SK-N-SH treated with all-trans-retinoic acid at 6 μM for 48 hours (cell line): ENCODE results near the gene CEP63.

Experiments used
- ATAC-seq: fragments of 200-7000 bp; cut with Tn5 transposase; 3 replicates; pipeline ENCODE4 v1.9.1; 2020; ENCODE audit warnings: mild to moderate bottlenecking, moderate library complexity
- ARNTL ChIP-seq: fragments of 450-650 bp; formaldehyde crosslinking; IDR thresholded peaks from 2 replicates; pipeline ENCODE4 v1.5.0; 2020; ENCODE audit warnings: low read depth, mild to moderate bottlenecking, moderate library complexity, borderline replicate concordance
- BACH2 ChIP-seq: fragments of 250-450 bp; sonication (Bioruptor Pico); IDR thresholded peaks from 2 replicates; pipeline ENCODE4 v1.9.0; 2021; ENCODE audit warnings: mild to moderate bottlenecking, borderline replicate concordance
- CSDC2 ChIP-seq: fragments of 250-450 bp; sonication (Bioruptor Pico); IDR thresholded peaks from 2 replicates; pipeline ENCODE4 v1.5.0; 2020; ENCODE audit warnings: mild to moderate bottlenecking, moderate library complexity
- ESRRG ChIP-seq: fragments of 250-450 bp; sonication (Bioruptor Pico); IDR thresholded peaks from 2 replicates; pipeline ENCODE4 v1.6.1; 2021; ENCODE audit warnings: mild to moderate bottlenecking
- GLIS3 ChIP-seq: fragments of 250-450 bp; sonication (Bioruptor Pico); IDR thresholded peaks from 2 replicates; pipeline ENCODE4 v1.5.0; 2020; ENCODE audit warnings: mild to moderate bottlenecking, moderate library complexity
- OSR1 ChIP-seq: fragments of 250-450 bp; sonication (Bioruptor Pico); IDR thresholded peaks from 2 replicates; pipeline ENCODE4 v1.8.0; 2022; ENCODE audit warnings: moderate library complexity, mild to moderate bottlenecking, inconsistent platforms
- PPARA ChIP-seq: fragments of 250-450 bp; sonication (Bioruptor Pico); IDR thresholded peaks from 2 replicates; pipeline ENCODE4 v1.5.0; 2020; ENCODE audit warnings: mild to moderate bottlenecking, borderline replicate concordance
- RARB ChIP-seq: fragments of 250-450 bp; sonication (Bioruptor Pico); IDR thresholded peaks from 2 replicates; pipeline ENCODE4 v1.8.0; 2021; ENCODE audit warnings: mild to moderate bottlenecking, moderate library complexity
- SNAI2 ChIP-seq: fragments of 250-450 bp; sonication (Bioruptor Pico); IDR thresholded peaks from 2 replicates; pipeline ENCODE4 v1.5.0; 2020; ENCODE audit warnings: mild to moderate bottlenecking, moderate library complexity
- TCF4 ChIP-seq: fragments of 250-450 bp; sonication (Bioruptor Pico); IDR thresholded peaks from 2 replicates; pipeline ENCODE4 v1.8.0; 2021; ENCODE audit warnings: mild to moderate bottlenecking, moderate library complexity, borderline replicate concordance
- TOX ChIP-seq: fragments of 250-450 bp; sonication (Bioruptor Pico); IDR thresholded peaks from 2 replicates; pipeline ENCODE4 v1.8.0; 2021; ENCODE audit warnings: mild to moderate bottlenecking, moderate library complexity, borderline replicate concordance
- ZC3H10 ChIP-seq: fragments of 250-450 bp; sonication (Bioruptor Pico); IDR thresholded peaks from 2 replicates; pipeline ENCODE4 v1.5.1; 2021; ENCODE audit warnings: mild to moderate bottlenecking, moderate library complexity
- ZFP3 ChIP-seq: fragments of 250-450 bp; sonication (Bioruptor Pico); IDR thresholded peaks from 2 replicates; pipeline ENCODE4 v1.5.0; 2020; ENCODE audit warnings: mild to moderate bottlenecking, moderate library complexity
- ZFP30 ChIP-seq: fragments of 450-650 bp; formaldehyde crosslinking; IDR thresholded peaks from 2 replicates; pipeline ENCODE4 v1.5.0; 2022; ENCODE audit warnings: mild to moderate bottlenecking, moderate library complexity
- ZNF565 ChIP-seq: fragments of 450-650 bp; formaldehyde crosslinking; conservative IDR thresholded peaks from 2 replicates; pipeline ENCODE4 v1.5.0; 2020; ENCODE audit warnings: low read depth, mild to moderate bottlenecking, moderate library complexity
- ZNF70 ChIP-seq: fragments of 450-650 bp; formaldehyde crosslinking; IDR thresholded peaks from 2 replicates; pipeline ENCODE4 v1.5.0; 2020; ENCODE audit warnings: mild to moderate bottlenecking, moderate library complexity
- ZNF8 ChIP-seq: fragments of 450-650 bp; formaldehyde crosslinking; IDR thresholded peaks from 2 replicates; pipeline ENCODE4 v1.5.0; 2020; ENCODE audit warnings: mild to moderate bottlenecking, moderate library complexity
- TF ChIP-seq, protein P1 (sequence below): fragments of 250-450 bp; sonication (Bioruptor Pico); IDR thresholded peaks from 2 replicates; pipeline ENCODE4 v1.8.0; 2021; ENCODE audit warnings: low read depth, mild to moderate bottlenecking, moderate library complexity, borderline replicate concordance
- TF ChIP-seq, protein P2 (sequence below): fragments of 250-450 bp; sonication (Bioruptor Pico); IDR thresholded peaks from 2 replicates; pipeline ENCODE4 v1.5.1; 2021; ENCODE audit warnings: mild to moderate bottlenecking, moderate library complexity
- TF ChIP-seq, protein P3 (sequence below): fragments of 250-450 bp; sonication (Bioruptor Pico); IDR thresholded peaks from 2 replicates; pipeline ENCODE4 v1.5.1; 2020; ENCODE audit warnings: low read depth, mild to moderate bottlenecking, moderate library complexity
- TF ChIP-seq, protein P4 (sequence below): fragments of 250-450 bp; sonication (Bioruptor Pico); IDR thresholded peaks from 2 replicates; pipeline ENCODE4 v1.5.0; 2020; ENCODE audit warnings: mild to moderate bottlenecking, moderate library complexity

CEP63 gene

DNA sequence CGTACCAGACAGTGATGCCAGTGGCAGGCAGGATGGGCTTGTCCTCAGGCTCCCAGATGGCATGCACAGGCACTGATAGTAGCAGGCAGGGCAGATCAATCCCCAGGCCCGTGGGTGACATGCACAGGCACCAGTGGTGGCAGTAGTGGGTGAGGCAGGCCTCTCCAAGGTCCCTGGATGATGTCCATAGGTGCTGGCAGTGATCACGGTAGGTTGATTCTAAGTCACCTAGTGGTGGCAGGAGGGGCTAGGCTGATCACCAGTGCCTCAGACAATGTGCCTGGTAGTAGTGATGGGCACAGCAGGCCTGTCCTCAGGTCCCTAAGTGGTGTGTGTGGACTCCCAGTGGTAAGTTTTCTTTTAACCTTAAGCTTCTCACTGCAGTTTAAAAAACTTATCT is 19.6 kb downstream of the CEP63 start:
- ATAC-seq = no peak

DNA sequence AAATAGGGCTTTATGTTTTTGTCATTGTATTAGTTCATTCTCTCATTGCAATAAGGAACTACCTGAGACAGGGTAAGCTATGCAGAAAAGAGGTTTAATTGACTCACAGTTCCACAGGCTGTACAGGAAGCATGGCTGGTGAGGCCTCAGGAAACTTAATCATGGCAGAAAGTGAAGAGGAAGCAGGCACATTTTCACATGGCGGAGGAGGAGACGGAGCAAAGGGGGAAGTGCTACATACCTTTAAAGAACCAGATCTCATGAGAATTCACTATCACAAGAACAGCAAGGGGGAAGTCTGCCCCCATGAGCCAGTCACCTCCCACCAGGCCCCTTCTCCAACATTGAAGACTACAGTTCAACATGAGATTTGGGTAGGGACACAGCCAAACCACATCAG is 25.6 kb downstream of the CEP63 start:
- TF ChIP-seq TOX (CRISPR knock-in tag) = no peak
- TF ChIP-seq ZFP3 = no peak
- no peak for TF ChIP-seq RARB (CRISPR knock-in tag)
- TF ChIP-seq ZNF70 (CRISPR knock-in tag) = no peak
- no peak for TF ChIP-seq ZNF565 (CRISPR knock-in tag)
- TF ChIP-seq TCF4 (CRISPR knock-in tag) = no peak
- TF ChIP-seq ZC3H10 = no peak
- no peak for TF ChIP-seq BACH2 (CRISPR knock-in tag)
- TF ChIP-seq ARNTL (CRISPR knock-in tag) = no peak
- no peak for TF ChIP-seq SNAI2
- no peak for TF ChIP-seq ZFP30 (CRISPR knock-in tag)
- TF ChIP-seq, protein P1, sequence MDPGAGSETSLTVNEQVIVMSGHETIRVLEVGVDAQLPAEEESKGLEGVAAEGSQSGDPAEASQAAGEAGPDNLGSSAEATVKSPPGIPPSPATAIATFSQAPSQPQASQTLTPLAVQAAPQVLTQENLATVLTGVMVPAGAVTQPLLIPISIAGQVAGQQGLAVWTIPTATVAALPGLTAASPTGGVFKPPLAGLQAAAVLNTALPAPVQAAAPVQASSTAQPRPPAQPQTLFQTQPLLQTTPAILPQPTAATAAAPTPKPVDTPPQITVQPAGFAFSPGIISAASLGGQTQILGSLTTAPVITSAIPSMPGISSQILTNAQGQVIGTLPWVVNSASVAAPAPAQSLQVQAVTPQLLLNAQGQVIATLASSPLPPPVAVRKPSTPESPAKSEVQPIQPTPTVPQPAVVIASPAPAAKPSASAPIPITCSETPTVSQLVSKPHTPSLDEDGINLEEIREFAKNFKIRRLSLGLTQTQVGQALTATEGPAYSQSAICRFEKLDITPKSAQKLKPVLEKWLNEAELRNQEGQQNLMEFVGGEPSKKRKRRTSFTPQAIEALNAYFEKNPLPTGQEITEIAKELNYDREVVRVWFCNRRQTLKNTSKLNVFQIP = no peak
- TF ChIP-seq, protein P2, sequence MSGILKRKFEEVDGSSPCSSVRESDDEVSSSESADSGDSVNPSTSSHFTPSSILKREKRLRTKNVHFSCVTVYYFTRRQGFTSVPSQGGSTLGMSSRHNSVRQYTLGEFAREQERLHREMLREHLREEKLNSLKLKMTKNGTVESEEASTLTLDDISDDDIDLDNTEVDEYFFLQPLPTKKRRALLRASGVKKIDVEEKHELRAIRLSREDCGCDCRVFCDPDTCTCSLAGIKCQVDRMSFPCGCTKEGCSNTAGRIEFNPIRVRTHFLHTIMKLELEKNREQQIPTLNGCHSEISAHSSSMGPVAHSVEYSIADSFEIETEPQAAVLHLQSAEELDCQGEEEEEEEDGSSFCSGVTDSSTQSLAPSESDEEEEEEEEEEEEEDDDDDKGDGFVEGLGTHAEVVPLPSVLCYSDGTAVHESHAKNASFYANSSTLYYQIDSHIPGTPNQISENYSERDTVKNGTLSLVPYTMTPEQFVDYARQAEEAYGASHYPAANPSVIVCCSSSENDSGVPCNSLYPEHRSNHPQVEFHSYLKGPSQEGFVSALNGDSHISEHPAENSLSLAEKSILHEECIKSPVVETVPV (CRISPR knock-in tag) = no peak
- ATAC-seq = no peak

More for the DNA sequence above, 19.6 kb downstream of the CEP63 start:
- TF ChIP-seq TOX (CRISPR knock-in tag) = no peak
- TF ChIP-seq, protein P3, sequence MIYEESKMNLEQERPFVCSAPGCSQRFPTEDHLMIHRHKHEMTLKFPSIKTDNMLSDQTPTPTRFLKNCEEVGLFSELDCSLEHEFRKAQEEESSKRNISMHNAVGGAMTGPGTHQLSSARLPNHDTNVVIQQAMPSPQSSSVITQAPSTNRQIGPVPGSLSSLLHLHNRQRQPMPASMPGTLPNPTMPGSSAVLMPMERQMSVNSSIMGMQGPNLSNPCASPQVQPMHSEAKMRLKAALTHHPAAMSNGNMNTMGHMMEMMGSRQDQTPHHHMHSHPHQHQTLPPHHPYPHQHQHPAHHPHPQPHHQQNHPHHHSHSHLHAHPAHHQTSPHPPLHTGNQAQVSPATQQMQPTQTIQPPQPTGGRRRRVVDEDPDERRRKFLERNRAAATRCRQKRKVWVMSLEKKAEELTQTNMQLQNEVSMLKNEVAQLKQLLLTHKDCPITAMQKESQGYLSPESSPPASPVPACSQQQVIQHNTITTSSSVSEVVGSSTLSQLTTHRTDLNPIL (CRISPR knock-in tag) = no peak
- no peak for TF ChIP-seq OSR1 (CRISPR knock-in tag)
- TF ChIP-seq SNAI2 = no peak
- TF ChIP-seq ARNTL (CRISPR knock-in tag) = no peak
- TF ChIP-seq CSDC2 (CRISPR knock-in tag) = no peak
- no peak for TF ChIP-seq ZC3H10
- TF ChIP-seq GLIS3 (CRISPR knock-in tag) = no peak
- no peak for TF ChIP-seq ZFP3
- TF ChIP-seq ZNF565 (CRISPR knock-in tag) = no peak
- TF ChIP-seq, protein P2 (CRISPR knock-in tag) = no peak
- no peak for TF ChIP-seq RARB (CRISPR knock-in tag)
- TF ChIP-seq PPARA (CRISPR knock-in tag) = no peak

DNA sequence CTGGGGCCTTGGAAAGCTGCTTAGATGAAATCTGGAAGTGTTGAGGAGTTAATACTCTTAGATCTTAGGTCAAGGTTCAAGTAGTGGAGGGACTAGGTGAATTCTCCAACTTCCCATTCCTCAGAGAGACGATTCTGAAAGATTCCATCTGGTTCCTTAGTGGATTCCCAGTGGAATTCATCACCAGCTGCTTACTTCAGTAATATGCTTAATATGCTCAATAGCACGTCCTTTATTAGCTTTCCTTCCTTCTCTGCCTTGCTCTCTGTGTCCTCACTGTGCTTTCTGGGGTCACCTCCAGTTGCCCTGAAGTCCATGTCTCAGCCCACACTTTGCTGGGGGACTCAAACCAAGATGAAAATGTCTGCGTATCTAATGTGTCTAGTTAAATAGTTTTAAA is 31.0 kb downstream of the CEP63 start:
- no peak for ATAC-seq
- no peak for TF ChIP-seq ZNF8 (CRISPR knock-in tag)
- TF ChIP-seq ZFP3 = no peak
- no peak for TF ChIP-seq SNAI2
- TF ChIP-seq ZC3H10 = no peak
- no peak for TF ChIP-seq ARNTL (CRISPR knock-in tag)
- no peak for TF ChIP-seq ESRRG
- TF ChIP-seq PPARA (CRISPR knock-in tag) = no peak
- TF ChIP-seq GLIS3 (CRISPR knock-in tag) = no peak
- TF ChIP-seq, protein P2 (CRISPR knock-in tag) = no peak
- no peak for TF ChIP-seq TOX (CRISPR knock-in tag)
- TF ChIP-seq, protein P1 = no peak
- TF ChIP-seq OSR1 (CRISPR knock-in tag) = no peak
- TF ChIP-seq, protein P4, sequence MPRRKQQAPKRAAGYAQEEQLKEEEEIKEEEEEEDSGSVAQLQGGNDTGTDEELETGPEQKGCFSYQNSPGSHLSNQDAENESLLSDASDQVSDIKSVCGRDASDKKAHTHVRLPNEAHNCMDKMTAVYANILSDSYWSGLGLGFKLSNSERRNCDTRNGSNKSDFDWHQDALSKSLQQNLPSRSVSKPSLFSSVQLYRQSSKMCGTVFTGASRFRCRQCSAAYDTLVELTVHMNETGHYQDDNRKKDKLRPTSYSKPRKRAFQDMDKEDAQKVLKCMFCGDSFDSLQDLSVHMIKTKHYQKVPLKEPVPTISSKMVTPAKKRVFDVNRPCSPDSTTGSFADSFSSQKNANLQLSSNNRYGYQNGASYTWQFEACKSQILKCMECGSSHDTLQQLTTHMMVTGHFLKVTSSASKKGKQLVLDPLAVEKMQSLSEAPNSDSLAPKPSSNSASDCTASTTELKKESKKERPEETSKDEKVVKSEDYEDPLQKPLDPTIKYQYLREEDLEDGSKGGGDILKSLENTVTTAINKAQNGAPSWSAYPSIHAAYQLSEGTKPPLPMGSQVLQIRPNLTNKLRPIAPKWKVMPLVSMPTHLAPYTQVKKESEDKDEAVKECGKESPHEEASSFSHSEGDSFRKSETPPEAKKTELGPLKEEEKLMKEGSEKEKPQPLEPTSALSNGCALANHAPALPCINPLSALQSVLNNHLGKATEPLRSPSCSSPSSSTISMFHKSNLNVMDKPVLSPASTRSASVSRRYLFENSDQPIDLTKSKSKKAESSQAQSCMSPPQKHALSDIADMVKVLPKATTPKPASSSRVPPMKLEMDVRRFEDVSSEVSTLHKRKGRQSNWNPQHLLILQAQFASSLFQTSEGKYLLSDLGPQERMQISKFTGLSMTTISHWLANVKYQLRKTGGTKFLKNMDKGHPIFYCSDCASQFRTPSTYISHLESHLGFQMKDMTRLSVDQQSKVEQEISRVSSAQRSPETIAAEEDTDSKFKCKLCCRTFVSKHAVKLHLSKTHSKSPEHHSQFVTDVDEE (CRISPR knock-in tag) = no peak
- TF ChIP-seq ZNF70 (CRISPR knock-in tag) = no peak
- TF ChIP-seq, protein P3 (CRISPR knock-in tag) = no peak
- TF ChIP-seq CSDC2 (CRISPR knock-in tag) = no peak
- TF ChIP-seq ZNF565 (CRISPR knock-in tag) = no peak
